T1000 (cell line): Measurements from ENCODE around the gene DHRS1.
A peak's percentile ranks its signal among the peaks of the same experiment; 100 is the strongest.

Source experiments
- DNase-seq: peaks from one replicate; lab custom pipeline; 2025; ENCODE audit warnings: mixed read lengths; lab: John Stamatoyannopoulos, UW

Gene DHRS1

GRCh38 chr14:24309538-24310264, 10.1 kb upstream of the DHRS1 start, which contains the start of gene LTB4R2:
LTB4R2 (plus strand) TSS chr14:24310140; CDS start chr14:24310665, 525 bp downstream.
- DNase-seq, result no peak

DNA sequence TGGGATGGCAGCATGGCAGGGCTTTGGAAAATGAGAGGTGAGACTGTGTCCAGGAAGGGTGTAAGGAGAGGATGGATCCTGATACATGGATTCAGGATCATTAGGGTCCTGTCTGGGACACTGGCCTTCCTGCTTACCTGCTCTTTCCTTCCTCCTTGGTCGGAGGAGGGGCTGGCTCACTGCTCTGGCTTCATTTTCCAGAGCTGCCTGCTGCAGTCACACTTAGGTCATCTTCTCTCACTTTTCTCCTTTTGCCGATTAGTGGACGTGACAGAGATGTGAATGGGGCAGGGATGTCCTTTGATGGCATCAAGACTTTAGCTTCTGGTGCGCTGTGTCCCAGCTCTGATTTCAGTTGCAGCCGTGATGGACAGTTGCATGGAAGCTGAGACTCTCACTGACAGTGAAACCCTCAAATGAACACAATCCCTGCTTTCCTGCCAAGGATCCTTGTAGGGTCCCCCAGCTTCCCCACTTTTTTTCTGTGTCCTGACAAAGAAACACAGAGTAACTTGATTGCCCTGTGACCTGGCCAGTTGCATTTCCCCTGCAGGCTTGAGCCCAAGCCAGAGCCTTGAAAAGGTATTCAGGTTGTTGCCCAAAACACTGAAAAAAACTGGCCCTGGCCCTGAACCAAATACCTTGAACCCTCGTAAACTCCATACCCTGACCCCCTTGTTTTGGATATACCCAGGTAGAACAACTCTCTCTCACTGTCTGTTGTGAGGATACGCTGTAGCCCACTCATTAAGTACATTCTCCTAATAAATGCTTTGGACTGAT, 9.0 kb upstream of the DHRS1 start:
- DNase-seq, result no peak

GRCh38 chr14:24307575-24308341, 8.2 kb upstream of the DHRS1 start, which contains the start of gene CIDEB:
CIDEB (minus strand) TSS chr14:24307977; CDS start chr14:24307858, 119 bp downstream.
- DNase-seq, result peak; percentile 27

GRCh38 chr14:24307156-24307574, 7.6 kb upstream of the DHRS1 start:
- DNase-seq, result no peak

DNA sequence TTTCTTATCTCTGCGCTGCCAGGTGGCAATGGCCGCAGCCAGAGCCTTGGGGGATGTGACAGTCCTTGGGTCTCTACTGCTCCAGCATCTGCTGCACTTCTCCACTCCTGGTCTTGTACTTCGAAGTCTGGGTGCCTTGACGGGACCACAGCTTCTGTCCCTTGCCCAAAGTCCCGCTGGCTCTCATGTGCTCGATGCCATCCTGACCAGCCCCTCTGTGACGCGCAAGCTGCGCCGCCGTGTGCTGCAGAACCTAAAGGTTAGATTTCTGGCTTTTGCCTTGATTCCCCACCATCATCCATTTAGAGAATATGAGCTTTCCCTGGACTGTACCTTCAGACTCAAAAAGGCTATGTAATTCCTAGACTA, 4.4 kb upstream of the DHRS1 start:
- DNase-seq, result no peak

GRCh38 chr14:24300326-24300980, 873 bp upstream of the DHRS1 start:
- DNase-seq, result no peak

- peak; percentile 55 for DNase-seq
These were observed 707 bp downstream of the DHRS1 start for GRCh38 chr14:24298892-24299254.

DNA sequence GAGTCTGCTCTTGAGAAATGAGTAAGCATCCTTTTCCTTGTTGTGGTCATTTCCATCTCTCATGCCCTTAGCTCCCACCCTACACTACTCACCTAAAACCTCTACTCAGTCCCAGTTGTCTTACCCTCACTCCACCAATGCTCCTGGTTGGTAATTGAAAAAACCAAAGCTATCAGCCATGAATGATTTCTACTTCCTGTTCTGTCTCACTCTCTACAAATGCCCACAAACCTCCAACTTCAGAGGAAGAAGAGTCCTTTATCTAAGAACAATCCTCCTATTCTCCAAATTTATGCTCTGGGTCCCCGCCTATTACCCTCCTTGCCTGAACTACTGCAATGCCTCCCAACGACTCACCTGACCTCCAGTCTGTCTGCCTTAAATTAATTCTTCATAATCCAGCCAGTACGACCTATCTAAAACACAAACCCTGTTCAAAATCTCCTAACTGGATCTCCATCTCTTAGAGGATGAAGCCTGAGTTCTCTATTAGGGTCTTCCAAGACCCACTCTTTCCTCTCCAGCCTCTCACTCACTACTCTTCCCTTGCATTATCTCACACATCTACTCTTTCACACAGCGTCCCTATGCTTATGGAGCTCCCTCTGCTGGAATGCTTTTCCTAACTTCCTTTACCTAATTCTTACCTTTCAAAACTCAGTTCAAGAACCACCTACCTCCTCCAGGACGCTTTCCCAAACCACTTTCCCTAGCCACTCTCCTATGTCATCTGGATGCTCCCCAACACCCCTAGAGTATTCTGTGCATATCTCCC, 2.2 kb downstream of the DHRS1 start:
- no peak for DNase-seq

GRCh38 chr14:24296341-24297157, 3.0 kb downstream of the DHRS1 start:
- DNase-seq, result peak; percentile 56

DNA sequence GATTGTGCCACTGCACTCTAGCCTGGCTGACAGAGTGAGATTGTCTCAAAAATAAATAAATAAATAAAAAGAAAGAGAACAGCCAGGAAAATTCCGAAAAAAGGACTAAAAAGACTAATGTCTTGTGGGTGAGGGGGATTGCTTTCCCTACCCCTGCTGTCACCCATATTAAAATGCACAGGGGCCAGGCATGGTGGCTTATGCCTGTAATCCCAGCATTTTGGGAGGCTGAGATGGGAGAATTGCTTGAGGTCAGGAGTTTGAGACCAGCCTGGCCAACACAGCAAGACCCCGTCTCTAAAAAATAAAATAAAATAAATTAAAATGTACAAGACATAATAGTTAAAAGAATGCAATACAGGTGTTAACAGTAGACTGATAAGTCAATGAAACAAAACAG, 6.1 kb downstream of the DHRS1 start:
- DNase-seq, result no peak

DNA sequence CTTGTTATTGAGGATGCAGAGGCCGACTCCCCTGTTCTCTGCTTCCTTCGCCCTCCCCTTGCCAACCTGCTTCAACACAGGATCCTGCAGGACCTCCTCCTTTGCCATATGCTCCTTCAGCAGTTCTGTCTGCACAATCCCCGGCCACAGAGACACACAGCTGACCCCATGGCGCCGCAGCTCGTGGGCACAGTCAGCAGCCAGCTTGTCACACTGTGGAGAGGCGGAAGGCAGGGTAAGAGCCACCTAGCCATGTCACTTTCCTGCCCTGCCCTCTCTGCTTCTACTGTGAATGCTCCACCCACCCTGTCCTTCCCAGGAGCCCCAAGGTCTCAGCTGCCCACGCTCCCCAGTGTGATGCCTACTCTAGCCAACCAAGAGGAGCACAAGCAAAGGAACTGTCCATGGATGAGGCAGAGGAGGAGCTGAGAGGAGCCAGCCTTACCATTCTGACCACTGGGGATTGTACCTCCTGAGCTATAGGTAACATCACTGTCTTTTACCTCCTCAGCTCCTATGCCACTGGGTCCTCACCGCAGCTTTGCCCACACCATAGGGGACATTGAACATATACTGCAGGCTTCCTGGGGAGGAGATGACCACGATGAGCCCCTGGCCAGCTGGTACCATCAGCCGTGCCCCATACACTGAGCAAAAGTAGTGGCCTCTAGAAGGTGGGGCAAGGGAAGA, 7.3 kb downstream of the DHRS1 start:
- no peak for DNase-seq

- DNase-seq, result no peak
These were observed 8.0 kb downstream of the DHRS1 start for GRCh38 chr14:24291446-24292117.

GRCh38 chr14:24290746-24291145, 8.8 kb downstream of the DHRS1 start:
- DNase-seq, result no peak

GRCh38 chr14:24289649-24290280, 9.8 kb downstream of the DHRS1 start:
- DNase-seq, result no peak

- no peak for DNase-seq
These were observed 12.6 kb downstream of the DHRS1 start for GRCh38 chr14:24286996-24287395.

DNA sequence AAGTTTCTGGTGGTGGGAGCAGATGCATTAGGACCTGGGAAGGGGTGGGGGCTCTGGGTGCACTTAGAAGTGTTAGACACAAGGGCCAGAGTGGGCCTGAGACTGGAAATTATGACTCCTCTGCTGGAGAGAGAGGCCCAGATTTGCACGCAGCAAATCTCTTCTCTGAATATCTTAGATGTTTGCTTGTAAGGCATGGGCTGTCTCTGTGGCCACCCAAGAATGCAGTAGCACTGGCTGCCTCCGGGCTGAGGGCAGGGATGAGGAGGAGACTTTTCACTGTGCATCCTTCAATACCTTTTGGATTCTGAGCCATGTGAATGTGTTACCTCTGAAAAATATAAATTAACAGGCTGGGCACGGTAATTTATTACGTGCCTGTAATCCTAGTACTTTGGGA, 14.2 kb downstream of the DHRS1 start:
- DNase-seq, result no peak

DNA sequence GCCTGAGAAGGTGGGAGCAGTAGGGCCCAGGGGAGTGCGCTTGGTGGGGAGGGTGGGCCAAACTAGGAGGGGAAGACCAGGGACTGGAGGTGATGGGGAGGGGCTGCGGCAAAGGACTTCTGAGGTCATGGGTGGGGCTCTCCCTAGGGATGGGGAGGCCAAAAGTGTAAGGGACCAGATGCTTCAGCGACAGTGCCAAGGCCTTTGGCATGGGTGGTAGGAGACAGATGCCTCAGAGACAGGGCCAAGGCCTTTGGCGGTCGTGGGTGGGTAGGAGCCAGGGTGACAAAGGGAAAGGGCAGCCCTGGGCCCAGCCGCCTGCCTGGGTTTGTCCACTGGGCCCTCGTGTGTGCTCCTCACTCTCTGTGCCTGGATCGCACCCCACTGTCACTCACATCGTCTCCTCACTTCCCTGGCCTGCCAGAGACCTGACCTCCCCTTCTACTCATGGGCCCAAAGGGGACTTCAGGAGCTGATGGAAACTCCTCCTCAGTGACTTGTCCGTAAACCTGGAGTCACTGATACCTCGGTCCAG, 15.0 kb downstream of the DHRS1 start:
- DNase-seq, result no peak

DNA sequence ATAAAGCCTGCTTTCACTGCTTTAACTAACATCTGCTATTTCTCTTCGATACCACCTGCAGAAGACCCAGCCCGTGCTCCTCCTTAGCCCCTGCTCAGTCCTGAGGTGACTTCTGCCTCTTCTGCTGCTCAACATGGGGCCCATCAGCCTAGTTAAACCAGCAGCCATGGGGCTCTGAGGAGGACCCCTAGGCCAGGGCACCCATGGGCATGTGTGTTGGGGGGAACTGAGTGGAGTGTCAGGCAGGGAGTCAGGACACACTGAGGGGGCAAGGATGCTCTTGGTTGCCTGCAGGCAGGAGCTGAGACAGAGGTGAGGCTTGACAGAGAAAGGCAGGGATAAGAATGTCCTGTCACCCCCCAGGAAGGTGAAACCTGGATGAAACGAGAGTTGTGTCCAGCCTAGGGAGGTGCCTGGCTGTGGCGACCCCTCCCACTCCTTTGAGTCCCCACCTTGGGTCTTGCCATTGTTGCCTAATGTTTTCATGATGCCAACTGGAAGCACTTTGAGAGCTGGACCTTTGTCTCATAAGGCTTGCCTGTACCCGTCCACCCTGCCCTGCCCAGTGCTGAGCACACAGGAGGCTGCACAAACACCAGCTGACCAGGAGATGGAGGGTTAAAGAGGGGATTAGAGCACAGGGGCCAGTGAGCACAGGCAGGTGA, 15.7 kb downstream of the DHRS1 start:
- no peak for DNase-seq
